GM06990 (cell line): ENCODE results near the gene TMTC1.

Experiments
- DNase-seq: peaks from one replicate; pipeline ENCODE4 v3.0.0-alpha.2; 2011; ENCODE audit not compliant: insufficient read length; ENCODE audit errors: extremely low read depth
- H3K27me3 ChIP-seq: replicated peaks from 2 replicates; pipeline ENCODE4 v1.6.0; 2011; ENCODE audit warnings: low read length; ENCODE audit not compliant: control insufficient read depth, insufficient read depth
- H3K36me3 ChIP-seq: 2 replicates; pipeline ENCODE4 v1.5.1; 2011; ENCODE audit warnings: low read length; ENCODE audit not compliant: control insufficient read depth, insufficient read depth
- H3K4me3 ChIP-seq: replicated peaks from 2 replicates; pipeline ENCODE4 v1.5.1; 2011; ENCODE audit warnings: low read depth, mild to moderate bottlenecking, control low read depth, low read length
- TF ChIP-seq, protein P1 (sequence below): IDR thresholded peaks from 2 replicates; pipeline ENCODE4 v1.5.1; 2011; ENCODE audit warnings: low read length, control low read depth, mild to moderate bottlenecking, inconsistent platforms; ENCODE audit not compliant: insufficient read depth, poor library complexity, severe bottlenecking

The TMTC1 gene

DNA sequence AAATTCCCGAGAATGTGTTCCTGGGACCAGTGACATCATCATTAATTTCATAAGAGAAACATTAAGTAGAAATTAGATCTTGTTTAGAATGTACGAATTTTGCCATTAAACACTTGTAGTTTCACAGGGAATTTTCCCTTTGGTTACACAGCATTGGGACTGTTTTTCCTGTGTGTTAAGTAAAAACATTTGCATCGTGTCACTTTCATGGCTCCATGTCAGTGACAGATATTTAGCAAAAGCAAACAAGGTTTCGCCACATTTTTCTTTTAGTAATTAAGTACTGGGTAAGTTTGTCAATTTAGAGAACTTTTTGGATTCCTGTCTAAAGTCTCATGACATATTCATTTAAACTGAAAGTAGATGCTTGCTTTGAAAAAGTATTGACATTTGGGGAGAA, 240.7 kb downstream of the TMTC1 start:
- DNase-seq, result no peak
- TF ChIP-seq, protein P1, sequence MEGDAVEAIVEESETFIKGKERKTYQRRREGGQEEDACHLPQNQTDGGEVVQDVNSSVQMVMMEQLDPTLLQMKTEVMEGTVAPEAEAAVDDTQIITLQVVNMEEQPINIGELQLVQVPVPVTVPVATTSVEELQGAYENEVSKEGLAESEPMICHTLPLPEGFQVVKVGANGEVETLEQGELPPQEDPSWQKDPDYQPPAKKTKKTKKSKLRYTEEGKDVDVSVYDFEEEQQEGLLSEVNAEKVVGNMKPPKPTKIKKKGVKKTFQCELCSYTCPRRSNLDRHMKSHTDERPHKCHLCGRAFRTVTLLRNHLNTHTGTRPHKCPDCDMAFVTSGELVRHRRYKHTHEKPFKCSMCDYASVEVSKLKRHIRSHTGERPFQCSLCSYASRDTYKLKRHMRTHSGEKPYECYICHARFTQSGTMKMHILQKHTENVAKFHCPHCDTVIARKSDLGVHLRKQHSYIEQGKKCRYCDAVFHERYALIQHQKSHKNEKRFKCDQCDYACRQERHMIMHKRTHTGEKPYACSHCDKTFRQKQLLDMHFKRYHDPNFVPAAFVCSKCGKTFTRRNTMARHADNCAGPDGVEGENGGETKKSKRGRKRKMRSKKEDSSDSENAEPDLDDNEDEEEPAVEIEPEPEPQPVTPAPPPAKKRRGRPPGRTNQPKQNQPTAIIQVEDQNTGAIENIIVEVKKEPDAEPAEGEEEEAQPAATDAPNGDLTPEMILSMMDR, result no peak
- Histone ChIP-seq H3K4me3 (no peak overlapping the region), H3K36me3 (no peaks in the 10 kb centered on the region), H3K27me3 (no peaks in the 10 kb centered on the region)

DNA sequence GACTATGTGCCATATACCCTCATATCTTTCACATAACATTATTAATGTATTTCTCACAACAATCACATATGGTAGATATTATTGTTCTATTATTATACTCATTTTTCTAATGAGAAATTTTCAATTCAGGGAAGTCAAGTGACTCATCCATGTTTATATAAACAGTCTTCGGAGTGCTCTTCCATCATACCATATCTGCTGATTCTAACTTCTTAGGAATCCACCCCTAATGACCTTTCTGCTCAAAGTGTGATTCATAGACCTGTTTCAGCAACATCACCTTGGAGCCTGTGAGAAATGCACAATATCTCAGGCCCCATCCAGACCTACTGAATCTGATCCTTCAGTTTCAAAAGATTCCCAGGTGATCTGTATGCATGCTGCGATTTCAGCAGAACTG, 246.4 kb downstream of the TMTC1 start:
- Histone ChIP-seq H3K4me3 (no peak overlapping the region), H3K36me3 (no peaks in the 10 kb centered on the region), H3K27me3 (no peaks in the 10 kb centered on the region)
- TF ChIP-seq, protein P1, result no peak
- no peak for DNase-seq

DNA sequence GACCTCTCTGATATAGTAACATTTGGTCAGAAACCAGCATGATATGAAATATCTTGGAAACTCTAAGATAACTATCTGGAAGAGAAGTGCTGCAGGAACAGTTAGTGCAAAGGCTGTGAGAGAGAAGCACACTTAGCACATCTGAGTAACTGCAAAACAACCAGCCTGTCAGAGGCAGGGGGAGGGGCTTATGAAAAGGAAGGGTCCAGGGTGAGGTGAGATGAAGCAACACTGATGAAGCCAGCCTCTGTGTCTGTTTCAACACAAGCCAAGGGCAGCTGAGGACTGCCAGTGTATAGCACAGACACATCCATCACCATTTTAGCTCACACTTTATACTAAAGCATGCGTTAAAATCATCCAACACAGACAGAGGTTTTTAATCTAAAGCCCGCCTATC, 248.8 kb downstream of the TMTC1 start:
- DNase-seq, result no peak
- H3K27me3 ChIP-seq, result no peaks in the 10 kb centered on the region
- no peaks in the 10 kb centered on the region for H3K36me3 ChIP-seq
- TF ChIP-seq, protein P1, result no peak
- no peak overlapping the region for H3K4me3 ChIP-seq

DNA sequence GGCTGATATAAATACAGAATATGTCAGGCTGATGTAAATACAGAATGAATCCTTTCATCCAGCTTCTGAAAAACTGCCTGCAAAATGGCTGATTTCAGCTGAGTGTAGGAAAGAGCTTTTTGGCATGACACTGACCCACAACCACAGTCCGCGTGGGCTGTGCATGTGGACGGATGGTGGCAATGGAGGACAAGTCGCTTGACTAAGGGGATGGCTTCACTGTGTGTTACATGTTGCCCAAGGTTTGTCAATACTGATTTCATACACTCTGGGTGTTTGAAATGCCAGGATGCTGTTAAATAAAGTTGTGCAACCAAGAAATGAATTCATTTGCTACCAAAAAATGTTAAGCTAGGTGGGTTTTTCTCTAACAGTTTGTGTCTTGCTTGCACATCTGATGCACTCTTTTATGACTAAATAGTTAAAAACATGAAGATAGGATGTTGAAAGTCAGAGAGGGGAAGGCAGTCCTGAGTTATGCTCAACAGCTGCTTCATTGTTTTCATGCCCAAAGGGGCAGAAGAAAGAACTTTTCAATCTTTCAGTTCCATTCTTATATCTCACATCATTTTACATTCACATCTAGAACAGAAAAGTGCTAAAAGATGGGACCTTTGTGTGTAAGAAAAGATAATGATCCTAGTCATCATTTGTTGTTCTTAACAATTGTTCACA, 249.8 kb downstream of the TMTC1 start:
- DNase-seq, result no peak
- no peaks in the 10 kb centered on the region for H3K27me3 ChIP-seq
- no peak overlapping the region for H3K4me3 ChIP-seq
- TF ChIP-seq, protein P1, result no peak
- no peaks in the 10 kb centered on the region for H3K36me3 ChIP-seq

DNA sequence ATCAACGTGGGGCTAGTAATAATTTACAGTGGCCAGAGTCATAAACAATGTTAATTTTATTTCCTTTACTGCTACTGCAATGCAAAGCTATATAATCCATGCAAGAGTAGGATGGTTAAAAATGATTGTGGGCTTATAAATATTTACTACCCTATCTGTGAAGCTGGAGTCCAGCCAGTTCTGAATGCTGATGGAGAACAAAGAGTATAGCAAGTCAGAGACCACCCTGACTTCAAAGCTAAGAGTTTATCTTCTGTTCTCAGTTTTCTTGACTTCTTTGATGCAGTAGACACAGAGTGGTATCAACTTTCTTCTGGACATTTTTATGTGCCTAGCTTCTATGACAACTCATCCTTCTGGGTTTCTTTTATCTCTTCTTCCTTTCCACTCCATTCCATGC, 252.3 kb downstream of the TMTC1 start:
- Histone ChIP-seq H3K36me3 (no peaks in the 10 kb centered on the region), H3K4me3 (no peak overlapping the region), H3K27me3 (no peaks in the 10 kb centered on the region)
- TF ChIP-seq, protein P1, result no peak
- no peak for DNase-seq

DNA sequence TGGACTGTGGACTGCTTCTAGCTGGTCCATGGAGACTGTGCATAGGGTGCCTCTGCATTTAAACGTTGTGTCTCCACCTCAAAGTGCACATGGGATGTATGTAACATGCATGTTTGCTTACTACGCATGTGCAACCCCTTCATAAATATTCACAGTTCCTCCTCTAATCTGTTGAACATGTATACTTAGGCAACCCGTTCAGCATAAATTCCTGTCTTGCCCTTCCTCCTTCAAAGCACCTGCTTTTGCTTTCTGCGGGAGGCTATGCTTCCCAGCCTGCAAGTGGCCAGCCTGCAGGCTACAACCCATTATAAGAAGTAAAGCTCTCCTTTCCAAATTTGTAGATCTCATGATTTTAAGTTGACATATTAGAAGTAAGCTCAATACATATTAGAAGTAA, 253.3 kb downstream of the TMTC1 start:
- DNase-seq, result no peak
- H3K4me3 ChIP-seq, result no peak overlapping the region
- TF ChIP-seq, protein P1, result no peak
- no peaks in the 10 kb centered on the region for H3K27me3 ChIP-seq
- H3K36me3 ChIP-seq, result no peaks in the 10 kb centered on the region
